Activated gamma-delta T cell treated with Interleukin-2 at 50 U/mL for 16 hours (primary cell): ENCODE data around the gene MELTF.

Experiments
- DNase-seq: peaks from one replicate; pipeline ENCODE4 v3.0.0-alpha.2; 2020

Gene MELTF

DNA sequence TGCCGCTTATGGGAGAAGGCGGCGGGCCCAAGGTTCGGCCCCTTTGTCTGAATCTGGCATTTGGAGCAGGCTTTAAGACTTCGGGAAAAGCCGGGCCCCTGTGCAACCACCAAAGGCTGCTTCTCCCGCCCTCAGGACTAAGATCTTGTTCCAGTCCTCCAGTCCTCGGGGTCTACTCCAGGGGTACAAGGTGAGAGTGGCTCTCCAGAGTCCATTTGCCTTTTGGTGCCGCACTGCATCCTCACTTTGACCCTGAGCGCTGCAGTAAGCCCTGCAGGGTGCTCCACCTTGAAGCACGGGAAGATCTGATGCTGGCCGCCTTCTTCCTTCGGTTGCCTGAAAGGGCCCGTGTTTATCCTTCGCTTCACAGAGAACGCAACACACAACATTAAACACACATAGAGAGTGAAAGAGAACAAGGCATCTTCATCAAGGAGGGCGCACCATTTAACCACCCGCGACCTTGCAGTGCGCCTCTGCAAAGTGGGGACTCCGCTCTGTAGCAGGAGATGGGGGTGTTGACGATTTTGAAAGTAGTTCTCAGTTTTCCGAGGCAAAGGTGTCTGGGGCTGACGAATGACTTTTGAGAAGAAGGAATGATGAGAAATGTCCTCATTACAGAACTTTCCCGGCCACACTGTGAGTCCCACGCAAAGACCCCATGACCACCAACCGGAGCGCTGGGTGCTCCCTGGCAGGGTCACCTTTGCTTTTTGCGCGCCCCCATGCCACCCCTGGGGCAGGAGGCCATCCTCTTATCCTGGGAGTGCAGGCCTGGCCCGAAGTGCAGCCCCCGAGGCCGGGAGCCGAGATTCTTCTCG, 62.0 kb downstream of the MELTF start:
- DNase-seq = no peak

- no peak for DNase-seq
Measured at GRCh38 chr3:196966526-196967401, 62.9 kb downstream of the MELTF start.

DNA sequence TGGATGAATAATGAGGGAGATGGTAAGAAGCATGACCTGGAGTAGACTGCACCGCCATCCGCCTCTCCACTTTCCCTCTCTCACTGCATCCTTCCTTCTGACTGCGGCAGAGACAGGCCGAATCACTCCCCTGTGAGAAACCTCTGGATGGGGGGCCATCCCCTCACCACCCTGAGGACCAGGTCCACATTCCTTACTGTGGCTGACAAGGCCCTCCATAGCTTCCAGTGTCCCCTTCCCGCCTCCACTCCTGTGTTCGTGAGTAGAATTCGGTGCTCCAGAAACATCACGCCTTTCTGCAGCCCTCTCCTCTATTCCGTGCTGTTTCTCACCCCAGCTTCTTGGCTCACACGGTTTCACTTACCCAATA, 63.8 kb downstream of the MELTF start:
- no peak for DNase-seq

GRCh38 chr3:196965112-196965803, 64.4 kb downstream of the MELTF start:
- DNase-seq = no peak

DNA sequence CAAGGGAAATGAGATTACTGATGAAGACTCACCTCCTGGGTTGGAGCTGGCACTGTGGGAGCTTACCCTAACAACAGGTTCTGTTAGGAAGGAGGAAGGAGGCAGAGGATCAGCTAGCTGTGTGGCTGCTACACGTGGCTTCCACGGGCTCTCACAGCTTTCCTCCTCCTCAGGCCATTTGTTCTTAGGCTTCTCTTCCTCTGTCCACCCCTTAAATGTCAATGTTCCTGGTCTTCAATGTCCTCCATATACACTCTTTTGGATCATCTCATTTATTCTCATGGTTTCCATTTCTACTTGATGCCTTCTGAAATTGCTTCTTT, 66.0 kb downstream of the MELTF start:
- no peak for DNase-seq

DNA sequence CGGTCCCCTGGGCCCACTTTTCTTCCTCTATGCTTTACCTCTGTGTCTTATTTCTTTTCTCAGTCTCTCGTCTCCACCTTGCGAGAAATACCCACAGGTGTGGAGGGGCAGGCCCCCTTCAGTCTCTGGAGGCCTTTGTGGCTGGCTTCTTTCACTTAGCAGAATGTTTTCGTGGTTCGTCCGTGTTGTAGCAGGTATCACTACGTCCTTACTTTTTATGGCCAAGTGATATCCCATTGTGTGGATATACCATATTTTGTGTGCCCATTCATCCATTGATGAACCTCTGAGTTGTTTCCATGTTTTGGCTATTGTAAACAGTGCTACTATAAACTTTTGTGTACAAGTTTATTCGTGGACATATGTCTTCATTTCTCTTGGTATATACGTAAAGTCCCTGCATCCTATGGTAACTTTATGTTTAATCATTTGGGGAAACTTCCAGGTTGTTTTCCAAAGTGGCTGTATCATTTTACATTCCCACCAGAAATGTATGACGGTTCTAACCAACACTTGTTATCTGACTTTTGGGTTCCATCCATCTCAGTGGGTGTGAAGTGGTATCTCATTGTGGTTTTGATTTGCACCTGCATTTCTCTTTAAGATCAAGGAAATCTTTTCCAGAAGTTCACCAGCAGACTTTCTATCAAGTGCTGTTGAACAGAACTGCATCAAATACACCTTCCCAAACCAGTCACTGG, 66.5 kb downstream of the MELTF start:
- DNase-seq = no peak

DNA sequence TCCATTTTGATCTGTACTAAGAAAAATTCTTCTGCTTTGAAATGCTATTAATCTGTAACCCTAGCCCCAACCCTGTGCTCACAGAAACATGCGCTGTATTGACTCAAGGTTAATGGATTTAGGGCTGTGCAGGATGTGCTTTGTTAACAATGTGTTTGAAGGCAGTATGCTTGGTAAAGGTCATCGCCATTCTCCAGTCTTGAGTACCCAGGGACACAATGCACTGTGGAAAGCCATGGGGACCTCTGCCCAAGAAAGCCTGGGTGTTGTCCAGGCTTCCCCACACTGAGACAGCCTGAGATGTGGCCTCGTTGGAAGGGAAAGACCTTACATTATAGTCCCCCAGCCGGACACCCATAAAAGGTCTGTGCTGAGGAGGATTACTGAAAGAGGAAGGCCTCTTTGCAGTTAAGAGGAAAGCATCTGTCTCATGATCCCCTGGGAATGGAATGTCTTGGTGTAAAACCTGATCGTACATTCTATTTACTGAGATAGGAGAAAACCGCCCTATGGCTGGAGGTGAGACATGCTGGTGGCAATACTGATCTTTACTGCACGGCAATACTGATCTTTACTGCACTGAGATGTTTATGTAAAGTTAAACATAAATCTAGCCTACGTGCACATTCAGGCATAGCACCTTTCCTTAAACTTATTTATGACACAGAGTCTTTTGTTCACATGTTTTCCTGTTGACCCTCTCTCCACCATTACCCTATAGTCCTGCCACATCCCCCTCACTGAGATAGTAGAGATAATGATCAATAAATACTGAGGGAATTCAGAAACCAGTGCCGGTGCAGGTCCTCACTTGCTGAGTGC, 67.3 kb downstream of the MELTF start:
- no peak for DNase-seq

- no peak for DNase-seq
Measured at GRCh38 chr3:196954832-196955231, 74.8 kb downstream of the MELTF start.
